Mesothelial cell of epicardium (in vitro differentiated cells): ENCODE measurements around the gene SETD6. TPM values are rescaled to one million over a fixed set of nuclear protein-coding genes. Genes with fewer than 3 reads are reported as not detected.

Source experiments
- DNase-seq, 2 experiments: peaks; one replicate each; pipeline ENCODE4 v3.0.0; 2021; ENCODE audit warnings: low spot score in 2 of 2; ENCODE audit not compliant: unreplicated experiment in 2 of 2
- H3K27ac Mint-ChIP-seq: 2 replicates; pipeline ENCODE4 v1.8.0; 2021; ENCODE audit warnings: mixed read lengths
- H3K27me3 Mint-ChIP-seq: 2 replicates; pipeline ENCODE4 v1.8.0; 2021; ENCODE audit warnings: low read depth, mixed read lengths
- H3K36me3 Mint-ChIP-seq: 2 replicates; pipeline ENCODE4 v1.8.0; 2021; ENCODE audit warnings: mixed read lengths
- H3K4me1 Mint-ChIP-seq: 2 replicates; pipeline ENCODE4 v1.8.0; 2021; ENCODE audit warnings: mixed read lengths
- H3K4me3 Mint-ChIP-seq: 2 replicates; pipeline ENCODE4 v1.8.0; 2021; ENCODE audit warnings: mild to moderate bottlenecking, moderate library complexity, mixed read lengths
- H3K9me3 Mint-ChIP-seq: 2 replicates; pipeline ENCODE4 v1.8.0; 2021; ENCODE audit warnings: mixed read lengths
- total RNA-seq: library from RNA; stranded (reverse); gene quantifications from 3 replicates; pipeline ENCODE4 v1.2.1, GENCODE V29; 2021
- TF ChIP-seq, protein P1 (sequence below): fragments of 200-600 bp; sonication (generic); IDR thresholded peaks from one replicate; pipeline ENCODE4 v1.5.0; 2021; ENCODE audit warnings: antibody characterized with exemption; ENCODE audit not compliant: unreplicated experiment

The SETD6 gene, protein sequence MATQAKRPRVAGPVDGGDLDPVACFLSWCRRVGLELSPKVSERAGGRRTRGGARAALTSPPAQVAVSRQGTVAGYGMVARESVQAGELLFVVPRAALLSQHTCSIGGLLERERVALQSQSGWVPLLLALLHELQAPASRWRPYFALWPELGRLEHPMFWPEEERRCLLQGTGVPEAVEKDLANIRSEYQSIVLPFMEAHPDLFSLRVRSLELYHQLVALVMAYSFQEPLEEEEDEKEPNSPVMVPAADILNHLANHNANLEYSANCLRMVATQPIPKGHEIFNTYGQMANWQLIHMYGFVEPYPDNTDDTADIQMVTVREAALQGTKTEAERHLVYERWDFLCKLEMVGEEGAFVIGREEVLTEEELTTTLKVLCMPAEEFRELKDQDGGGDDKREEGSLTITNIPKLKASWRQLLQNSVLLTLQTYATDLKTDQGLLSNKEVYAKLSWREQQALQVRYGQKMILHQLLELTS
- total RNA-seq = 27.1 to 29.4 TPM (median 28.9 TPM) in 3 replicates

DNA sequence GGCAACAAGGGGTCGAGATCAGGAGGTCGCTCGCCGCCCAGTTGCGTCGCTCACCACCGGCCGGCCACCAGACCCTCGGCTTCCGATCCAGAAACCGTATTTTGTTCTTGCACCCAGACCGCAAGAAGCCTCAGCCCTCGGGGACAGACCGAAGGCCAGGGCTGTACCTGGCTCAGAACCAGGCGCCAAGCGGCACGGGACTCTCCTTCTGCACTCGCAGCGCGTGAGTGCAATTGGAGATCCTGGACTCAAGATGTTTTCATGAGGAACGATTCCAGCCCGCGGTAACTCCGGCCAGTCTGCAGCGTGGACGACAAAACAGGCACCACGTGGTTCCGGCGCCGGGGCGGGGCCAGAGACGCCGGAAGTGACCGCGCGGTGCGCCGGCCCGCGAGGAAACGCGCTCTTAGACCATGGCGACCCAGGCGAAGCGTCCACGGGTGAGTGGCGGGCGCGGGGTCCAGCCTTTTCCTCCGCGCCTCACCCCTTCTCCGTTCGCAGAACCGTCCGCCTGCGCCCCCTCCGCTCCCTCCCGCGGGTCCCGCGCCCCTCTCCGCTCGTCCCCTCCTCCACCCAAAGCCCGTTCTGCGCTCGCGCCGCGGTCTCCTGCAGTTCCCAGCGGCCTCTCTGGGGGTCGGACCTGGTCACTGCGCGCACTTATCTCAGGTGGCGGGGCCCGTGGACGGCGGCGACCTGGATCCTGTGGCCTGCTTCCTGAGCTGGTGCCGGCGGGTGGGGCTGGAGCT lies at the start of gene SETD6:
Gene SETD6 (plus strand): TSS at position 393 of the 746 bp plus-strand sequence. CDS start 21 bp downstream, at position 414.
- TF ChIP-seq, protein P1, sequence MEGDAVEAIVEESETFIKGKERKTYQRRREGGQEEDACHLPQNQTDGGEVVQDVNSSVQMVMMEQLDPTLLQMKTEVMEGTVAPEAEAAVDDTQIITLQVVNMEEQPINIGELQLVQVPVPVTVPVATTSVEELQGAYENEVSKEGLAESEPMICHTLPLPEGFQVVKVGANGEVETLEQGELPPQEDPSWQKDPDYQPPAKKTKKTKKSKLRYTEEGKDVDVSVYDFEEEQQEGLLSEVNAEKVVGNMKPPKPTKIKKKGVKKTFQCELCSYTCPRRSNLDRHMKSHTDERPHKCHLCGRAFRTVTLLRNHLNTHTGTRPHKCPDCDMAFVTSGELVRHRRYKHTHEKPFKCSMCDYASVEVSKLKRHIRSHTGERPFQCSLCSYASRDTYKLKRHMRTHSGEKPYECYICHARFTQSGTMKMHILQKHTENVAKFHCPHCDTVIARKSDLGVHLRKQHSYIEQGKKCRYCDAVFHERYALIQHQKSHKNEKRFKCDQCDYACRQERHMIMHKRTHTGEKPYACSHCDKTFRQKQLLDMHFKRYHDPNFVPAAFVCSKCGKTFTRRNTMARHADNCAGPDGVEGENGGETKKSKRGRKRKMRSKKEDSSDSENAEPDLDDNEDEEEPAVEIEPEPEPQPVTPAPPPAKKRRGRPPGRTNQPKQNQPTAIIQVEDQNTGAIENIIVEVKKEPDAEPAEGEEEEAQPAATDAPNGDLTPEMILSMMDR = no peak
- Mint-ChIP-seq H3K4me1 (peaks cover 19% of the 10 kb centered on the region), H3K27ac (peak within 1 kb of the TSS; percentile 98), H3K9me3 (no peaks in the 10 kb centered on the region), H3K36me3 (peaks cover 4% of the 10 kb centered on the region), H3K4me3 (peak within 1 kb of the TSS; percentile 95), H3K27me3 (no peaks in the 10 kb centered on the region)
- DNase-seq = peak; percentile 79 to 89

DNA sequence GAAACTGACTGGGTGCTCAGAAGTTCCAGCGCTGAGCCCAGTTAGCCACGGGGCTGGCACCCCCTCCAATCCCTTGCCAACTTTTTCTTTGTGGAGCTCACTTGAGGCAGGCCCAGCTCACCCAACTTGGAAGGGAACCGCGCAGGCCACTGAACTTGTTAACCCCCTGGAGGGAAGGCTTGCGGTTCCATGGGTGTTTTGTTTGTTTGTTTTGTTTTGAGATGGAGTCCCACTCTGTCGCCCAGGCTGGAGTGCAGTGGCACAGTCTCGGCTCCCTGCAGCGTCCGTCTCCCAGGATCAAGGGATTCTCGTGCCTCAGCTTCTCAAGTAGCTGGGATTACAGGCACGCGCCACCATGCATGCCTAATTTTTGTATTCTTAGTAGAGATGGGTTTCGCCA lies 49.5 kb upstream of the SETD6 start:
- TF ChIP-seq, protein P1 = no peak
- no peak overlapping the region for H3K4me3 Mint-ChIP-seq
- H3K4me1 Mint-ChIP-seq = peaks cover 7% of the 10 kb centered on the region
- no peak for DNase-seq
- no peak overlapping the region for H3K27ac Mint-ChIP-seq
- H3K9me3 Mint-ChIP-seq = no peaks in the 10 kb centered on the region
- H3K36me3 Mint-ChIP-seq = no peaks in the 10 kb centered on the region
- peaks cover 87% of the 10 kb centered on the region for H3K27me3 Mint-ChIP-seq

DNA sequence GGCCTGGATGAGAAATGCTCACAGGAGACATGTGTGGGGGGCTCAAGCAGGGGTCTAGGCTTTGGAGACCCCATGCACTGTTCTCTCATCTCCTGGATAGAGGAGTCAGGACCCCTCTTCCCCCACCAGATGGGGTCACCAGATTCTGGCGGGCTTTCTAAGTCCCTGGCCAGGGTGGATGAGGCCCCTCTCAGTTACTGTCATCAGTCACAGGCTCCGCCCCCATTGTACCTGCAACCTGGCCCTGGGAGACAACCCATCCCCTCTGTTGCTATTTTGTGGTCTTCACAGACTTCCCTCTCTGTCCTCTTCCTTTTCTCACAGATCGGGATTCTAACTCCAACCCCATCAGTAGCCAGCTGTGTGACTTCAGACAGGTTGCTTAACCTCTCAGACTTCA lies 48.9 kb upstream of the SETD6 start:
- Mint-ChIP-seq H3K4me3 (no peak overlapping the region), H3K4me1 (peaks cover 7% of the 10 kb centered on the region), H3K27ac (no peak overlapping the region), H3K27me3 (peaks cover 82% of the 10 kb centered on the region), H3K9me3 (no peaks in the 10 kb centered on the region), H3K36me3 (no peaks in the 10 kb centered on the region)
- TF ChIP-seq, protein P1 = no peak
- no peak for DNase-seq

DNA sequence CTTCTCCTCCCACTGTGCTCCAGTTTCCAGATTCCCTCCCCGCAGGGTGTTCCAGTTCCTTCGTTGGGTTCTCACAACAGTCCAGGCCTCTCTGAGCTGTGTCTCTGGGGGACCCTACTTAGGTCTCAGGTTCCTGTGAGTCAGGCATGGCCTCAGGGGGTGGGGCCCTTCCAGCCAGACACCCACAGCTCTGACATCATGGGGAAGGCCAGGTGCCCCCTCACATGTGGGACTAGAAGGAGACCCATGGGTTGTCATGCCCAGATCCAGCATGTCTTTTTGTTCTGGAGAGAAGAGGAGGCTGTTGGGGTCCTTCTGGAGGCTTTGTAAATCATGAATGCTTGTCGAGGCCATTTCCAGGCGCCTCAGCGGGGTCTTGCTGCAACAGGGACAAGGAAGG lies 47.4 kb upstream of the SETD6 start:
- H3K9me3 Mint-ChIP-seq = no peaks in the 10 kb centered on the region
- H3K4me1 Mint-ChIP-seq = peaks cover 7% of the 10 kb centered on the region
- H3K4me3 Mint-ChIP-seq = no peak overlapping the region
- TF ChIP-seq, protein P1 = no peak
- DNase-seq = no peak
- H3K36me3 Mint-ChIP-seq = no peaks in the 10 kb centered on the region
- H3K27me3 Mint-ChIP-seq = peaks cover 72% of the 10 kb centered on the region
- no peak overlapping the region for H3K27ac Mint-ChIP-seq

DNA sequence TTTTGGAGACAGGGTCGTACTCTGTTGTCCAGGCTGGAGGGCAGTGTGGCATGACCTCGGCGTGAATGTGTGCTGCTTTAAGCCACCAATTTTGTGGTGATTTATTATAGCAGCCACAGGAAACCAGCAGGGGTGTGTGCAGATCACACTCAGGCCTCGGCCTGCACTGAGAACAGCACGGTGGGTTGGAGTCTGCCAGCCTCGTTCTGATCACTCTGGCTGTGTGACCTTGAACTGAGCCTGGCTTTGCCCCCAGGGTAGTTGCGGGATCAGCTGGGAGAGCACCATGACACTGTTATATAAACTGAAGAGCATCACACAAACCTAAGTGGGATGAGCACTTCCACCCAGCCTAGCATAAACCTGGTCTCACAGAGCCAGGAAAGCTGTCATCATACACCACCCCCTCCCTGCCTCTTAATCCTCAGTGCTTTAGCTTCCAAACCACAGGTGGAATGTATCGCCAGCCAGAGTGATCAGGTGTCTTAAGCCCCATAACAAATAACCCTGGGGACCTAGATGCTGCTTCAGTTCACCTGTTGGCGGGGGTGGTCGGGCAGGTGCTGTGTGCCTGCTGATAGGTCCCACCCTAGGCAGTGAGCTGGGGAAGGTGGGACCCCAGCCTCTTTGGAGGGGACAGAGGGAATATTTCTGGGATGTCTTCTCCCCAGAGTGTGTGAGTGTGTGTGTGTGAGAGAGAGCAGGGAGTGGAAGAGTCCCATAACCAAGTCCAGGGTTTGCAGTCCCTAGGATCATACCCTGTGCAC lies 43.9 kb upstream of the SETD6 start:
- Mint-ChIP-seq H3K9me3 (no peaks in the 10 kb centered on the region), H3K4me1 (no peaks in the 10 kb centered on the region), H3K27me3 (peaks cover 70% of the 10 kb centered on the region), H3K27ac (no peak overlapping the region), H3K36me3 (no peaks in the 10 kb centered on the region), H3K4me3 (no peak overlapping the region)
- TF ChIP-seq, protein P1 = no peak
- no peak for DNase-seq
